Measurements from ENCODE around the gene FRMPD4.

GRCh38 chrX:12672367-12673106, 534.3 kb downstream of the FRMPD4 start:
- TF ChIP-seq CTCF (IDR thresholded peaks at IDR 0.05; ENCODE audit: low read length) (no peak), EZH2 (IDR thresholded peaks at IDR 0.05; ENCODE audit: borderline replicate concordance, low read length) (no peak)
